CD4-positive, alpha-beta T cell treated with Interleukin-1 beta for 1 hour (primary cell): ENCODE measurements around the gene EMC10.
A peak's percentile ranks its signal among the peaks of the same experiment; 100 is the strongest.

Experiments
- DNase-seq, 2 donors: peaks; one replicate each; pipeline ENCODE4 v3.0.0-alpha.2; 2020 to 2022

Gene EMC10

DNA sequence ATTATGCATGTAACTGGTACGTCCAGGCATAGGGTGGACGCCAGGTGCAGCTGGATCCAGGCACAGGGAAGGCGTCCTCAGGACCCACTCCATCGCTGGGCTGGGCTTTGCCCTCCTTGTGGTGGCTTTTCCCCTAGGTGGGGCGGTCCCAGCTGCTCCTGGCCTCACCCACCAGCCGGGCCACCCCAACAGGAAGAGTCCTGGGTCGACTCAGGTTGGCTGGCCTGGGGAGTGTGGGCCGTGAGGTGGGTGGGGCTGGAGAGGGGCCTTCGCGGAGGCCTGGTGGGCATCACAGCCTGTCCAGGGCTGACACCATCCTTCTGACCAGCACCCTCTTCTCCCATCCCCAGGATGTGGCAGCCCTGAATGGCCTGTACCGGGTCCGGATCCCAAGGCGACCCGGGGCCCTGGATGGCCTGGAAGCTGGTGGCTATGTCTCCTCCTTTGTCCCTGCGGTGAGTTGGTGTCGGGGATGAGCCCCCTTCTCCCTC is 3.5 kb downstream of the EMC10 start:
- DNase-seq = no peak

DNA sequence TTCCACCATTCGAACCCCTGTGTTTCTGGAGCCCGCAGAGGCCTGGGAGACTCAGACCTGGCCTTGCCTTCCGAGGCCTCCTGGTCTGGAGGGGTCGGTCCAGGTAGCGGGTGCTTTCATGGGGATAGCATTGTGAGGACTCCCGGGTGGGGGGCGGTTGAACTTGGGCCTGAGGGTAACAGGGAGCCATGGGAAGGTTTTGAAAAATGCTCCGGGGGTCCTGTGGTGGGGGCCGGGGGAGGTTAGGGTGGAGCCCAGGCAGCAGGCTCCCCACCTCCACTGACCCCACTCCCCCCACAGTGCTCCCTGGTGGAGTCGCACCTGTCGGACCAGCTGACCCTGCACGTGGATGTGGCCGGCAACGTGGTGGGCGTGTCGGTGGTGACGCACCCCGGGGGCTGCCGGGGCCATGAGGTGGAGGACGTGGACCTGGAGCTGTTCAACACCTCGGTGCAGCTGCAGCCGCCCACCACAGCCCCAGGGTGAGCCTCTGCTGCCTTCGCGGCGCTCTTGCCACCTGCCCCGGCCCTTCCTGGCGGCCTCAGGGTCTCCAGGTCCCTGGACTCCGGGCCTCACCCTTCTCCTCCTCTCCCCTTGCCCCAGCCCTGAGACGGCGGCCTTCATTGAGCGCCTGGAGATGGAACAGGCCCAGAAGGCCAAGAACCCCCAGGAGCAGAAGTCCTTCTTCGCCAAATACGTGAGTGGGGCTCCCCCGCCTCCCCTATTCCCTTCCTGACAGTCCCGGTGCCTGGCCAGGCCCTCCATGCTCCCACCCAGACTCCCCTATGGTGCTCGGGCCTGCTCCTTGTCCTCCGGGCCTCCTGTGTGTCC is 4.2 kb downstream of the EMC10 start:
- no peak for DNase-seq

DNA sequence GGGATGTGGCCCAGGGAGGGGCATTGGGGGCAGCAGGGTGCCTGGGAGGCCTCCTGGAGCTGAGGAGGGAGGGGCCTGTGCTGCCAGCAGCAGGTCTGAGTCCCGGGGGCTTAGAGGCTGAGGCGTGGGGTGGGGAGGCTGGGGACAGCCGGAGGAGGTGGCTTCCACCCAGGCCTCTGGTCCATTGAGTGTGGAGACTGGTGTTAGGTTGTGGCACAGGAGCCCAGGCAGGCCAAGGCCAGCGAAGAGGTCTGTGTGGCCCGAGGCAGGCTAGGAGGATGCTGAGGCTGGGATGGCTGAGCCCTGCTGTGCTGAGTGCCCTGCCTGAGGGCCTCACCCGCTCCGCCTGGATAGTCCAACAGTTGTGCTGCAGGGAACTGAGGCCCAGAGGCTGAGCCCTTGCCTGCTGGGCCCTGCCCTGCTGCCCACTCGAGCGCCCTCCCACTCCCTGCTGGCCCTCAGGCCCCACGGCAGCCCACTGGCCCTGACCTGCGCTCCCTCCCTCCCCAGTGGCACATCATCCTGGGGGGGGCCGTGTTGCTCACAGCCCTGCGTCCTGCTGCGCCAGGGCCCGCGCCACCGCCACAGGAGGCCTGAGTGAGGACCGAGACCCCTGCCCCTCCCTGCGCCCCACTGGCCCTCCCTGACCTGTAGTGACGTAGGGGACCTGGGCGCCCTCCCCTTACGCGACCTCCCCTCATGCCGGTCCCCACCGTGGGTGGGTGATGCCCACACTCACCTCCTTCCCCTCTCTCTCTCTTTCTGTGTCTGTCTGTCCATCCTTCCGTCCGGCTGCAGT is 5.2 kb downstream of the EMC10 start:
- no peak for DNase-seq

DNA sequence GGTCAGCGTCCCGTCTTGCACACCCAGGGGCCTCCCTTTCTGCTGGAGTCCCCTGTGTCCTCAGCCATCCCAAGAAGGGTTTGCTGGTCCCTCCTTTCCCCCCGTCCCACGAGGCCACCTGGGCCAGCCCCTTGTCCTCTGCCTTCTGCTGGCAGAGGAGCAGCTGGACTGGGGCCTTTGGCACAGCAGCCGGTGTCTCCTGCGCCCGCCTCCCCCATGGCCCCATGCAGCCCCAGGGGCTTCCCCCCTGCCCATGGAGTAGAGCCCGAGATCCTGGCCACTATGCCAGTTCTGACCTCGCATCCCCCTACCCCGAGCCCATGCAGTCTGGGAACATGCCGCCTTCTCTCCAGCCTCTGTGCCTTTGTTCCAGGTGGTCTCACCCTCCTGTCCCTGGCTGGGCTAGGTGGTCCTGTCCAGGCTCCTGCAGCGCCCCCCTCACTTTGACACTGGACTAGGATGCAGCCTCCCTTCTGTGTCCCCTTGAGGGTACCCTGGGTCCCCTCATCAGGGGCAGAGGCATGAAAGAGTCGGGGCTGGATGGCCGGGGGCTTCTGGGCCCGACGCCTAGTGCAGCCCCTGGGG is 6.1 kb downstream of the EMC10 start:
- DNase-seq = no peak

DNA sequence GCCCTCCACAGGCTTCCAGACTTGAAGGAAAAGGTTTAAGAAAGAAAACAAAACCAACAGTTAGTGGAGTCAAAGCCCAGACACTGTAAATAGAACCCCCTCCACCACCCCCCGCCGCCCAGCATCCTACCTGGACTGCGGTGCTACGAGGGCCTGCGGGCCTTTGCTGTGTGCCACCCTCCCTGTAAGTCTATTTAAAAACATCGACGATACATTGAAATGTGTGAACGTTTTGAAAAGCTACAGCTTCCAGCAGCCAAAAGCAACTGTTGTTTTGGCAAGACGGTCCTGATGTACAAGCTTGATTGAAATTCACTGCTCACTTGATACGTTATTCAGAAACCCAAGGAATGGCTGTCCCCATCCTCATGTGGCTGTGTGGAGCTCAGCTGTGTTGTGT is 6.6 kb downstream of the EMC10 start:
- DNase-seq = no peak

DNA sequence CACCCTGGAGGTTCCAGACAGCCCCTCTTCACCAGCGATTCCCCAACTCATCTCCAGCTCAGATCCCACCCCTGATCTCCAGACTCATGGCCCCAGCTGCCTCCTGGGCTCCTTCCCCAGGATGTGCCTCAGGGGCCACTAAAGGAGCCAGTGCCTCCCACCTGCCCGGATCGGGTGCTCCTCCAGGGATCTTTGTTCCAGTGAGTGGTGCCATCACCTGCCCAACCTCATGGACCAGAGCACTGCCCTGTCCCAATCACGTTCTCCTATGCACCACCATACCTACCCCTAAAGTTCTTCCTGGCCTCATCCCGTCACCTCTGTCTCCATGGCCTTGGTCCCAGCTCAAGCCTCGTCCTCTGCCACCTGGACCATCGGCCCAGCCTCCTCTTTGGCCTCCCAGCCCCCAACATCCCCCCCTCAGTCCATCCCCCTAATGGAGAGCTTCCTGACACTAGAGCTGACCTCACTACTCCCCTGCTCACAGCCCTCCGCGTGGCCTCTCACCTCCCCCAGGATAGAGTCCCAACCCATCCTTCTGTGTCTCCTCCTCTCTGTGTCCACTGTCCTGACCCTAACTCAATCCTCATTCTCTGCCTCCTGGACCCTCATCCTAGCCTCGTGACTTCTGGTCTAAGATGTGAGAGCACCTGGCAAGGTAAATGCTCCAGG is 9.1 kb downstream of the EMC10 start:
- no peak for DNase-seq

DNA sequence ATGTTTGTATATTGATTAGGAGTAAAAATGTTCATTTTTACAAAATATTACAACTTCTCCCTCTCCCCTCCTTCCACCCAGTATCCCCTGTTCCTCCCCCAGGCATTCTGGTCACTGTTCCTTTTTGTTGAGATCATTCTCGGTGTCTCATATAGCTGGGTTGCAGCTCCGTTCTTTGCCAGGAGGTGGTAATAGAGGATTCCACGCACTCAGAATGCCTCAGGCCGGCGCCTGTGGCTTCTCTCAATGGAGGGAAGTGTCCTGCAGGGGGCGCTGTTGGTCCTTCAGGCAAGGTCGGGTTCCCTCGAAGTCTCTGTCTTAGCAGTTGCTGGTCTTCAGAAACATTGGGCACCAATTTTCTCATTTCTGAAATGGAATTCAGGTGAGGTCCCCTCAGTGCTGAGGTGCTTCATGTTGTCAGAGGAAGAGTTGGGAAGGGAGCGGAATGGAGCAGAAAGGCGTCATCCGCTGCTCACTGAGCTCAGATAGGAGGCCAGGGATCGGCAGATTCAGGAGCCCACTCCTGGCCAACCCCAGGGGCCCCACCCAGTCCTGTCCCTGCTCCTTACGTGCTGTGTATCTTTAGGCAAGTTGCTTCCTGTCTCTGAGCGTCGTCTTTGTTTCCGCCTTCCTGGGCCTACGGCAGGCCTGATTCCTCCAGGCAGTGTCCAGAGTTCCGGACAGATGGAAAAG is 10.7 kb downstream of the EMC10 start:
- peak; percentile 51 to 55 for DNase-seq

DNA sequence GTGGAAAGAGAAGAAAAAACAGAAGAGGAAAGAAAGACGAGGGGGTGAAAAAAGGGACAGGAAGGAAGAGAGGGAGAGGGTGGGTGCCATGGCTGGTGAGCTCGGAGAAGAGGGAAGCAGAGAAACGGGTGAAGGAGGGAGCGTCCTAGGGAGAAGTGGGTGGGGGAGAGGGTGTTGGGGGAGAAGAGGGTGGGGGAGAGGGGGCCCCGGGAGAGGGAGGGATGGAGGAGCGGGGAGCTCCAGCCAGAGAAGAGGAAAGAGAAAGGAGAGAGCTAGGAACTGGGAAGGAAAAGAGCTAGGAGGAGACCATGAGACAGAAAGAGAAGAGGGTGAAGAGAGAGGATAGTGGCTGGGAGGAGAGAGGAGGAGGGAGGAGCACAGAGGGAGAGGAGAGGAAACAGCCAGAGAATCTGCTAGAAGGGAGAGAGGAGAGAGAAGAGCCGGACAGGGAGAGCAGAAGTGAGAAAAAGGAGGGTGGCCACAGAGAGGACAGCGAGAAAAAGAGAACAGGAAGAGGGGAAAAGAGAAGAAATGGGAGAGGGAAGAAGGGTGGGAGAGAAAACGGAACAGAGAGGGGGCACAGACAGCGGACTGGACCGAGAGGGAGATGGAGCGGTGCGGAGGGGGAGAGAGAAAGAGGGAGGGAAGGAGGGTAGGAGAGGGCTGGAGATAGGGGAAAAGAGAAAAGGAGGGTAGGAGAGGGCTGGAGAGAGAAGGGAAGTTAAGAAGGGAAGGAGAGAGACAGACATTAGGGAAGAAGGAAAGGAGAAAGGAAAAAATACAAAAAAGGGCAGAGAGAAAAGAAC is 12.3 kb downstream of the EMC10 start:
- no peak for DNase-seq

DNA sequence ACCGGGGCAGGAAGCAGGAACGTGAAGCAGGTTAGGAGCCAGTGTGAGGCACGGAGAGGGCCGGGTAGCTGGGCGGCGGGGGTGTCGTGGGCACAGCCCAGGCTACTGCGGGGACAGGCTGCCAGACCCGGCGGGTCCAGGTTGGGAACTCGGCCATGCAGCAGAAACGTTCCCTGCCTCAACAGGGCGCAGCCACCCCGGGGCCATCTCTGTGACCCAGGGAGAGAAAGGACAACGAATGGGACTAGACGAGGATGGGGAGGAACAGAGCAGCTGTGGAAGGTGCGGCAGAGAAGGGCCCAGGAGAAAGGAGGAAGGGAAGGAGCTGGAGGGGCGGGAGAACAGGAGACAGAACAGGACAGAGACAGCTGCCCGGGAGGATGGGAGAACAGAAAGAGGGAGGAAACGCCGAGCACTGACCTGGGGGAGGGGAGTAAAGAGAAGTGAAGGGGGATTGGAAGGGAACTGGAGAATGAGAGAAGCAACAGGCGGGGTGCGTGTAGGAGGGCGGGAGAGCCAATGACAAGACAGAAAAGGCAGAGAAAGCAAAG is 13.2 kb downstream of the EMC10 start:
- no peak for DNase-seq

DNA sequence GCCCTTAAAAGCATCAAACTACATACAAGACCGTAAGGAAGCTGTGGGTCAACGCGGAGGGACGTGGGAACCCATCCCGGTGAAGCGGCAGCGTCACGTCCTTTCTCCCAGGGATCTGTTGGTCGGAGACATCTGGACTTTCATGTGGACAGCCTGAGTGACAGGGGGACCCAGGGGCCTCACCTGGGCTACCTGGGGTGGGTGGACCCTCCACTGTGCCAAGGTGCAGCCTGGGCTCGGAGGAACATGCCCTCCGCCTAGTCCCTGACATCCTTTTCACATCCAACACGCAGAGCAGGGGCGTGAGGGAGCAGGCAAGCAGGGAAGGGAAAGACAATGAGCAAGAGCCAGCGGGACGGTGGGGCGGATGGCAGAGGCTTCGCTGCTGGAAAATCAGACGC is 14.1 kb downstream of the EMC10 start:
- no peak for DNase-seq

DNA sequence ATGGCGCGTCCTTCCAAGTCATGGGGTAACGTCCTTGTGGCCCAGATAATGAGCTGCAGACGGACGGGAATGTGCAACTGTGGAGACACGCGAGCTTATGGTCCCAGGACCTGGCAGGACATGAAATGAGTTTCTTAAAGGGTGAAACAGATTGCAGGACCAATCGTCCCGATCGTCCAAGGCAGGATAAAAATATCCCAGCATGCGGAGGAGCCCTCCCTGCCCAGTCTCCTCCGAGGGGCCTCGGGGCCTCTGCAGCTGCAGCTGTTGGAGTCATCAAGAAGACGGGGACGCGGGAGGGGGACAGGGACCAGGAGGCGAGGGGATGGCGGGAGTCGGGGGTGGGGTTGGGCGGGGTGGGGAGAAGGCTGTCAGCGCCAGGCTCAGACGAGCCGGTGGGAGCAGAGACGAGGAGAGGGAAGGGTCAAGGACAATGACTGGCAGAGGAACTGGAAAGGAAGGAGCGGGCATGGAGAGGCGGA is 14.7 kb downstream of the EMC10 start:
- DNase-seq = no peak

DNA sequence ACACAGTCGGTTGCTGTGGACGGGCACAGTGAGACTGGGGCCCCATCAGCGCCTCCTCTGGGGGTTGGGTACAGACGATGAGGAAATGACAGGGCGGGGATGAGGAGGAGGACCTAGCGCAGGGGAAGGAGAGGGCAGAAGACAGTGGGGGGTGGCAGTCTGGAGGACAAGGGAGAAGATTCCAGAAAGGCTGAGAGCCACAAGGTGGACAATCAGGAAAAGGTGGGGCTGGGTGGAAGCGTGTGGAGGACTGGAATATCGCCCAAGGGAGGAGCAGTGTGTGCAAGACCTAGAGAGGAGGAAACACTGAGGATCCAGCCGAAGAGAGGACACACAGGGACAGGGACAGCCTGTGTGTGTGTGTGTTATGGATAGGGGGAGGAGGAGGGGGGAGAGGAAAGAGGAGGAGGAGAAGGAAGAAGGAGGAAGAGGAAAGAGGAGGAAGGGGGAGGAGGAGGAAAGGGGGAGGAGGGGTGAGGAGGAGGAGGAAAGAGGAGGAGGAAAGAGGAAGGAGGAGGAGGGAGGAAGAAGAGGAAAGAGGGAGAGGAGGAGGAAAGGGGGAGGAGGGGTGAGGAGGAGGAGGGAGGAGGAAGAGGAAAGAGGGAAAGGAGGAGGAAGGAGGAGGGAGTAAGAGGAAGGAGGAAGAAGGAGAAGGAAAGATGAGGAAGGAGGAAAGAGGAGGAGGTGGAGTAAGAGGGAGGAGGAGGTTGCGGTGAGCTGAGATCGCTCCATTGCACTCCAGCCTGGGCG is 16.2 kb downstream of the EMC10 start:
- peak; percentile 25 to 28 for DNase-seq

DNA sequence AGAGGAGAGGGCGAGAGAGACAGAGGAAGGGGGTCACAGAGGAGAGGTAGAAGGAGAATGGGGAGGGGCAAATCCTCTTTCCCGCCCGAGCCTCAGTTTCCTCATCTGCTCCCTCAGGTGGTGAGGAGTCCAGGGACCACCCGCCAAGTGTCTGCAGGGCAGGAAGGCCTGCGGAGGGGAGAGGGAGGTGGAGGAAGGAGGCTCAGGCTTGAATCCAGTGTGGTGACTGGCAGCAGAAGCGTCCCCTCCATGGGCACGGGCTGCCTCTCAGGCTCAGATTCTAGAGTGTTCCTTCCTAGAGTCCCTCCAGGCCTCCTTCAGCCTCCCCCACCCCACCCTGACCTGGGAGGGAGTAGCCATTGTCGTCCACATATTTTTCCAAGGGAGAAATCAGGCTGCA is 16.9 kb downstream of the EMC10 start:
- no peak for DNase-seq

DNA sequence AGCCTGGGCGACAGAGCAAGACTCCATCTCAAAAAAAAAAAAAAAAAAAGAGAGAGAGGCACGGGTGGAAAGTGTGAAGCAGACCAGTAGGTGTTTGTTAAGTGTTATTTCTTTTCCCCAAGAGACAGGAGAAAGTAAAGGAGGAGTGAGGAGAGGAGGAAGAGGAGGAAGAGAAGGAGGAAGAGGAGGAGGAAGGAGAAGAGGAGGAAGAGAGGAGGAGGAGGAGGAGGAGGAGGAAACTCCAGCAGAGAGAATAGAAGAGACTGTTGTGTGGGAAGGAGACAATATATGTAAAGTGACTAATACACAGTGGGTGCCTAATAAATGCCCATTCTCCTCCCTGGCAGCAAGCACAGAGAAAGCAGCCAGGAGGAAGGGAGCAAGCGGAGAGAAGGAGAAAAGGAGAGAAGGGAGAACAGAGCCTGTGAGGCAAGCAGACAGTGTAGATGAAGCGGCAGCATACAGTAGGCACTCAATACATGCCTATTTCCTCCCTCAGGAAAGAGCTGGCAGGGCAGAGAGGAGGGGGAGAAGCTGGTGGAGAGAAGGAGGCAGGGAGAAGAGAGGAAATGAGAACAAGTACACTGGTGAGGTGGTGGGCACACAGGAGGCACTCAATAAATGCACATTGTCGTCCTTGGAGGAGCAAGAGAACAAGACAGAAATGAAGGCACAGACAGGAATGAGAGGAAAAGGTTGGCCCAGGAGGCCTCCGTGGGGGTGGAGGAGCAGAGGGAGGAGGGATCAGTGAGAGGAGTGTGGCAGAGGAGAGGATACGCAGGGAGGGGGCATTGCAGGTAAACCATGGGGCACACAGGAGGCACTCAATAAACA is 18.1 kb downstream of the EMC10 start:
- no peak for DNase-seq

DNA sequence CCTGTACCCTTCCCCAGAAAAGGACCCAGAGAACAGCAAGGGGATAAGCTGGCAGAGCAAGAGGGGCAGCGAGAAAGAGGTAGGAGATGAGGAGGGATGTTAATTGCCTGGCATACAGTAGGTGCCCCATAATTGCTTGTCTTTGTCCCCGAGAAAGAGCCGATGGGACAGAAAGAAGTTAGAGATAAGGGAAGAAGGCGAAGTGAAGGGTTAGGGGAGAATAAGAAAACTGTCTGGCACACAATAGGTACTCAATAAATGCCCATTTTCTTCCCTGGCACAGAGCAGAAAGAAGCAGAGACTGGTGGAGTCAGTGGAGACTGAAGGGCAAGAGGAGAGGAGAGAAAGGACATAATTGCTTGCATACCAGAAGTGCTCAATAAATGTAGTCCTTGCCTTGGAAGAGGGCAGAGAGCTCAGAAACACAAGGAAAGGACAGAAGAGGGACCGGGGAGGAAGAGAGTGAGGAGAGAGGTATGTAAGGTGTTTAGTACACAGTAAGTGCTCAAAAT is 18.8 kb downstream of the EMC10 start:
- no peak for DNase-seq

DNA sequence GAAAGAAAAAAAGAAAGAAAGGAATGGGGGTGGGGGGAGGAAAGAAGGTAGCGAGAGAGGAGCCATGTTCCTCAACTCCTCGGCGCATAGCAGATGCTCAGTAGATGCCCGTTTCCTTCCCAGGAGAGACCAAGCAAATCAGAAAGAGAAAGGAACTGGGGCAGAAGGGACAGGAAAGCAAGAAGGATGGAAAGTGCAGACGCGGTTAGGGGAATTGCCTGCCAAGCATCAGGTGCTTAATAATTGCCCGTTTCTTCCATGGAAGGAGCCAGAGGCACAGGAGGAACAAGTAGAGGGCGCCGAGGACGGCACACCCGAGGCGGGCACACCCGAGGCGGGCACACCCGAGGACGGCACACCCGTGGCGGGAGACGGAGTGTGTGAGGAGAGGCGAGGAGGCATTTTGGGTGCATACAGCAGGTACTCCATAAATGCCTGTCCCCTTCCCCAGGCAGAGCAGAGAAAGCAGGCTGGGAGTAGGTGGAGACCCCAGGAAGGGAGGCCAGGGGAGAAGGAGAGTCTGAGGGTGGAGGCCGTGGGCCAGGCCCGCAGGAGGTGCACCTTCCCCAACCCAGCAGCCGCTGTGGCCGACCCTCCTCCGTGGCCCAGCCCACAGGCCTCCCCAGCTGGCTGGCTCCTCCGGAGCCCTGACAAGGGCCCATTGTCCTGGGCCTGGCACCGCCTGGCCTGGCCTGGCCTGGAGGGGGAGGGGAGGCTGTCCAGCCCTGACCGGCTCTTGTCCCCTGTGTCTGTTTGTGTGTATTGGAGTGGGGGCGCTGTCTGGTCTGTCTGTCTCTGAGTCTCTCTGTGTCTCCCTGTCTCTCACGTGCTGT is 20.1 kb downstream of the EMC10 start:
- no peak for DNase-seq

DNA sequence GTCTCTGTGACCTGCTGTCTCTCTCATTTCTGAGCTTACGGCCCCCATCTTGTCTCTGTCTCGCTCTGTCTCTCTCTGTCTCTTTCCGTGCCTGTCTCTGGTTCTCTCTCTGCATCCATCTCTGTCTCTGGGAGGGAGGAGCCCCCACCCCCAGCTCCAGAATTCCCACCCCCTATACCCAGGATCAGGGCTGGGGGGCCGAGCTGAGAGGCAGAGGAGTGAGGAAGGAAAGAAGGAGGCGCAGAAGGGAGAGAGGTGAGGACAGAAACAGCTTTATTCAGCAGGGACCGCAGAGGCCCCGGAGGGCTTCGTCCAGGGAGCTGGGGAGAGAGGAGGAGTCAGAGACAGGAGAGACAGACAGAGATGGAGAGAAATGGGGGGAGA is 20.7 kb downstream of the EMC10 start:
- DNase-seq = no peak
